Measurements from ENCODE around the gene ZNF467. TPM values are rescaled to one million over a fixed set of nuclear protein-coding genes. Genes with fewer than 3 reads are reported as not detected.

The ZNF467 gene
- total RNA-seq, 2 donors from 2014 or later: 4.6 to 7.4 TPM

DNA sequence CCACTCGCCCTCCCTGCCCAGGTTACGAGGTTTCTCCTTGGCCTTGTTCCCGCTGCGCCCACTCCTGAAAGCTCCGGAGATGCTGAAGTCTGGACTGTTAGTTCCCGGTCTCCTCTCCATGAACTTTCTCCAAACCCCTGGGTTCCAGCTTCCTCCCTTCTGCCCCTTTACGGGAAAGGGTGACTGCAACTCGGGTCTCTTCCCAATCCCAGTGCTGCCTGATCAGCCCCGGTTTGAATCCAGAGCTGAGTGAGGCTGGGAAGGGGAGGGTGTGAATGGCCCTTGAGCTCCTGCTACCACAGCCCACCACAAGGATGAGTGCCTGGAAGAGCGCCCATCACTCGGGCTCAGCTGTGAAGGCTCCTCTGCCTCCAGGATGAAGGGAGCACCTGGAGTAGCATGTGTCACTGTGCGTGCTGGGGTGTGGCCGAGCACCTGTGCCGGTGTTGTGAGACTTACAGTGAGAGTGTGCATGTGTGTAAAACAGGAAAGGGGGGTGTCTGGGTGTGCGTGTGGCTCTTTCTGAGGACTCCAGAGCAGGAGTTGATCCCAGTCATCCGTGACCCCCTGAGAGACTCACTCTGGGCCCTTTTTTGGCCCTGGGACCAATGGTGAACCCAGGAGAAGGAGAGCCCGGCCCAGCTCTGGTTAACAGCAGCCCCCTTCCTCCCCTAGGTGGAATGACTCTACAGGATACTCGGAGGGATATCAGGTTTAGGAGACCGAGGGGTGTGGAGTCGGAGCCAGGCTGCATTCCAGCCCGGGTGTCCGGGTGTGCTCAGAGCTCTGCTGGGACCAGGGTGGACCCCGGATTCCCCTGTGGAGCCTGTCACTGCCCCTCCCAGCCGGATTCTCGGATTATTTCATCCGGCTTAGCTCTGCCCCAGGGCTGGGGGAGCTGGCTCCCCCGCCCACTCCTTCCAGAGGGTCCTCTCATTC, 1.1 kb upstream of the ZNF467 start:
- H3K36me3 ChIP-seq: no peaks in the 10 kb centered on the region
- TF ChIP-seq, protein P1, sequence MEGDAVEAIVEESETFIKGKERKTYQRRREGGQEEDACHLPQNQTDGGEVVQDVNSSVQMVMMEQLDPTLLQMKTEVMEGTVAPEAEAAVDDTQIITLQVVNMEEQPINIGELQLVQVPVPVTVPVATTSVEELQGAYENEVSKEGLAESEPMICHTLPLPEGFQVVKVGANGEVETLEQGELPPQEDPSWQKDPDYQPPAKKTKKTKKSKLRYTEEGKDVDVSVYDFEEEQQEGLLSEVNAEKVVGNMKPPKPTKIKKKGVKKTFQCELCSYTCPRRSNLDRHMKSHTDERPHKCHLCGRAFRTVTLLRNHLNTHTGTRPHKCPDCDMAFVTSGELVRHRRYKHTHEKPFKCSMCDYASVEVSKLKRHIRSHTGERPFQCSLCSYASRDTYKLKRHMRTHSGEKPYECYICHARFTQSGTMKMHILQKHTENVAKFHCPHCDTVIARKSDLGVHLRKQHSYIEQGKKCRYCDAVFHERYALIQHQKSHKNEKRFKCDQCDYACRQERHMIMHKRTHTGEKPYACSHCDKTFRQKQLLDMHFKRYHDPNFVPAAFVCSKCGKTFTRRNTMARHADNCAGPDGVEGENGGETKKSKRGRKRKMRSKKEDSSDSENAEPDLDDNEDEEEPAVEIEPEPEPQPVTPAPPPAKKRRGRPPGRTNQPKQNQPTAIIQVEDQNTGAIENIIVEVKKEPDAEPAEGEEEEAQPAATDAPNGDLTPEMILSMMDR (IDR thresholded peaks at IDR 0.05): no peak
- no peak overlapping the region for H3K27ac ChIP-seq
- no peaks in the 10 kb centered on the region for H3K27me3 ChIP-seq (replicated peaks; ENCODE audit: insufficient read depth)
- no peak for ATAC-seq (ENCODE audit: insufficient number of reproducible peaks, low FRiP score, low read depth)
- peak overlapping the region; percentile 93 for H3K4me3 ChIP-seq
- H3K4me1 ChIP-seq (ENCODE audit: control insufficient read depth in 1 of 2, low read depth in 2 of 2): peaks cover 4 to 12% of the 10 kb centered on the region in 2 donors
- DNase-seq (ENCODE audit: low spot score): no peak
- H3K9me3 ChIP-seq: no peaks in the 10 kb centered on the region

DNA sequence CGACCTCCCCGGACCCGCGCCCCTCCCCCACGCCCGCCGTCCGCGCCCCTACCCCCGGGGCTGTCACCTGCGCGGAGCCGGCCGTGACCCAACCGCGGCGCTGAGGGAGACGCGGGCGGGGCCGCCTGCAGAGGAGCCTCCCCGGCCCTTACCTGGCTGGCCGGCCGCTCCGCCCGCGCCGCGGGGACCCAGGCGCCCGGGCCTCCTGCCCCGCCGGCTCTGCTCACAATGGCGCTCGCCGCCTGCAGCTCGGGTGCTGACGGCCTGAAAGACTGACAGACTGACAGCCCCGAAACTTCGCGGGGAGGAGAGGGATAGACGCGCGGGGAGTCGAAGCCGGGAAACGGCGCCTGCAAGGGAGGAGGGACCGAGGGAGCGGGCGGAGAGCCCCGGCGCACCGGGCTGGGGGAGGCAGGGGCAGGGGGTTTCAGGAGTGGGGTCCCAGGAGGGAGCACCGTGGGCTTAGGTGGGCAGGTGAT, 393 bp downstream of the ZNF467 start:
- Histone ChIP-seq H3K36me3 (no peaks in the 10 kb centered on the region), H3K27me3 (replicated peaks; ENCODE audit: insufficient read depth) (no peaks in the 10 kb centered on the region), H3K4me1 (ENCODE audit: control insufficient read depth in 1 of 2, low read depth in 2 of 2) (peaks cover 4 to 12% of the 10 kb centered on the region in 2 donors), H3K9me3 (no peaks in the 10 kb centered on the region), H3K27ac (no peak overlapping the region), H3K4me3 (peak overlapping the region; percentile 93)
- DNase-seq (ENCODE audit: low spot score) (no peak), ATAC-seq (ENCODE audit: insufficient number of reproducible peaks, low FRiP score, low read depth) (no peak)
- TF ChIP-seq, protein P1 (IDR thresholded peaks at IDR 0.05): no peak

GRCh38 chr7:149772241-149772955, 990 bp downstream of the ZNF467 start:
- H3K9me3 ChIP-seq: no peaks in the 10 kb centered on the region
- peak overlapping the region; percentile 93 for H3K4me3 ChIP-seq
- no peaks in the 10 kb centered on the region for H3K27me3 ChIP-seq (replicated peaks; ENCODE audit: insufficient read depth)
- TF ChIP-seq, protein P1 (IDR thresholded peaks at IDR 0.05): no peak
- no peaks in the 10 kb centered on the region for H3K36me3 ChIP-seq
- no peak for DNase-seq (ENCODE audit: low spot score)
- no peak overlapping the region for H3K27ac ChIP-seq
- peaks cover 4 to 12% of the 10 kb centered on the region in 2 donors for H3K4me1 ChIP-seq (ENCODE audit: control insufficient read depth in 1 of 2, low read depth in 2 of 2)
- ATAC-seq (ENCODE audit: insufficient number of reproducible peaks, low FRiP score, low read depth): no peak

DNA sequence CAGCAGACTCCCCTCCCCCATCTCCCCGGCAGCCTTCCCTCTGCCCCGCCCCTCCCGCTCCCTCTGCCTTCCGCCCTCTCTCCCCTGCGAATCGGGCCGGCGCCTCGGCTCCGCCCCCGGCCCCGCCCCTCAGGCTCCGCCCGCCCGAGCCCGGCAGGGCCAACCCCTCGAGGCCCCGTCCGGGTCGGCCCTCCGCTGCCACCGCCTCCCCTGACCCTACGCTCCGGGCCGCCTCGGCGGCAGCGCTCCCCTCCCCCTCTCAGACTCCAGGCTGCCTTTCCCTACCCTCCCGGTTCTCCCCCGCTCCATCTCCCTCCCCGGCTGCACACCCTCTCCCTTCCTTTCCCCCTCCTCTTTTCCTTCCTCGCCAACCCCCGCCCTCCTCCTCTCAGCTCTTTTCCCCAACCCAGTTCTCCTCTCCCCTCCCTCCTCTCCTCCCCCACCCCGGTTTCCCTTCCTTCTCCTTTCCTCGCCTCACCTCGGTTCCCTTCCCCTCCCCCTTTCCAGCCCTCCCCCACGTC, 1.6 kb downstream of the ZNF467 start:
- H3K4me1 ChIP-seq (ENCODE audit: control insufficient read depth in 1 of 2, low read depth in 2 of 2): peaks cover 4 to 12% of the 10 kb centered on the region in 2 donors
- peak; percentile 84 for ATAC-seq (ENCODE audit: insufficient number of reproducible peaks, low FRiP score, low read depth)

More for the DNA sequence above, 1.6 kb downstream of the ZNF467 start:
- H3K9me3 ChIP-seq: no peaks in the 10 kb centered on the region
- peak overlapping the region; percentile 93 for H3K4me3 ChIP-seq
- H3K27me3 ChIP-seq (replicated peaks; ENCODE audit: insufficient read depth): no peaks in the 10 kb centered on the region
- no peak overlapping the region for H3K27ac ChIP-seq
- TF ChIP-seq, protein P1 (IDR thresholded peaks at IDR 0.05): no peak
- H3K36me3 ChIP-seq: no peaks in the 10 kb centered on the region
- peak; percentile 38 for DNase-seq (ENCODE audit: low spot score)
